ENCODE data around the gene ARMC12. TPM values are rescaled to one million over a fixed set of nuclear protein-coding genes. Genes with fewer than 3 reads are reported as not detected.

ARMC12 gene
- total RNA-seq, 1 donor = 0.45 TPM

DNA sequence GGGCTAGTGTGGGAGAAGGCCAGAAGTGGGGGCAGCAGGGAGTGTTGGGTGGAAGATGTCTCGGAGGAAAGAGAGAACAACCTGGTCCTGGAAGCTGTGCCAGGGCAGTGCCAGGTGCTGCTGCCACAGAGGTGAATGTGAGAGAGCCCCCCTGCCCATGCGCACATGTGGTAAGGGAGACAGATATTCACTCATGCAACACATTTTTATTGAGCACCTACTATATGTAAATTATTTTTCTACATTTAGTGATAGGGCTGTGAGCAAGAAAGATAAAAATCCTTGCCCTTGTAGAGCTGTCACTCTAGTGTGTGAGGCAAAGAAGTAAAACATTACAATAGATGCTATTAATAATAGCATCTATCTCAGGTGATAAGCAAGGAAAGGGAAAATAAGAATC, 44.5 kb downstream of the ARMC12 start:
- DNase-seq (ENCODE audit: low read depth) = no peak
- no peak overlapping the region for H3K4me3 ChIP-seq (ENCODE audit: low read depth, low read length)
- no peak for TF ChIP-seq CTCF (IDR thresholded peaks at IDR 0.05; ENCODE audit: insufficient read depth, low read length)

GRCh38 chr6:35782424-35782823, 45.6 kb downstream of the ARMC12 start:
- no peak for TF ChIP-seq CTCF (IDR thresholded peaks at IDR 0.05; ENCODE audit: insufficient read depth, low read length)
- H3K4me3 ChIP-seq (ENCODE audit: low read depth, low read length) = no peak overlapping the region
- DNase-seq (ENCODE audit: low read depth) = no peak

DNA sequence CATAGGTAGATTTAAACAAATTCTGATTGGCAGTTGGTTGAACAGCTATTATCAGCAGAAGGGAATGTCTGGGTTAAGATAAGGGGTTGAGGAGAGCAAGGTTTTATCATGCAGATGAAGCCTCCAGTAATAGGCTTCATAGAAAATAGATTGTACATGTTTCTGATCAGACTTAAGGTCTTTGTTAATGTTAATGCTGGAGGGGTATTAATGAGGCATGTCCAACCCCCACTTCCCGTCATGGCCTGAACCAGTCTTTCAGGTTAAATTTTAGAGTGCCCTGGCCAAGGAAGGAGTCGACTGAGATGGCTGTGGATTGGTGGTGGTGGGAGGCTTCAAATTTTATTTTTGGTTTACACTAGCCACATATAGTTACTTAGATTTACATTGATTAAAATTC, 47.4 kb downstream of the ARMC12 start:
- H3K4me3 ChIP-seq (ENCODE audit: low read depth, low read length) = no peak overlapping the region
- no peak for TF ChIP-seq CTCF (IDR thresholded peaks at IDR 0.05; ENCODE audit: insufficient read depth, low read length)
- no peak for DNase-seq (ENCODE audit: low read depth)

GRCh38 chr6:35786272-35786671, 49.4 kb downstream of the ARMC12 start:
- no peak for DNase-seq (ENCODE audit: low read depth)
- TF ChIP-seq CTCF (IDR thresholded peaks at IDR 0.05; ENCODE audit: insufficient read depth, low read length) = no peak
- H3K4me3 ChIP-seq (ENCODE audit: low read depth, low read length) = no peak overlapping the region

DNA sequence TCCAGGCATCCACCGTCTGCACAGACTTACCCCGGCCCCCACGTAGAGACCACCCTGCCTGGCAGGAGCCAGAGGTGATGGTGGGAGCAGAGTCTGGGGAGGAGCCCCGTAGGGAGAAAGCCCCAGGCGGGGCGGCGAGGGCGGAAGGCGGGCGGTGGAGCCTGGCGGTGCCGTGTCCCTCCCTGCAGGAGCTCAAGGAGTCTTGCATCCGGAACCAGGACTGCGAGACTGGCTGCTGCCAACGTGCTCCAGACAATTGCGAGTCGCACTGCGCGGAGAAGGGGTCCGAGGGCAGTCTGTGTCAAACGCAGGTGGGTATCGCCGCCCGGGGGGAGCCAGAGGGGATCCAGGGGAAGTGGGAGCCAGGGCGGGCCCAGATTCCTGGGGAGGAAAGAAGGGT, 50.0 kb downstream of the ARMC12 start:
- no peak overlapping the region for H3K4me3 ChIP-seq (ENCODE audit: low read depth, low read length)
- TF ChIP-seq CTCF (IDR thresholded peaks at IDR 0.05; ENCODE audit: insufficient read depth, low read length) = no peak
- DNase-seq (ENCODE audit: low read depth) = no peak

DNA sequence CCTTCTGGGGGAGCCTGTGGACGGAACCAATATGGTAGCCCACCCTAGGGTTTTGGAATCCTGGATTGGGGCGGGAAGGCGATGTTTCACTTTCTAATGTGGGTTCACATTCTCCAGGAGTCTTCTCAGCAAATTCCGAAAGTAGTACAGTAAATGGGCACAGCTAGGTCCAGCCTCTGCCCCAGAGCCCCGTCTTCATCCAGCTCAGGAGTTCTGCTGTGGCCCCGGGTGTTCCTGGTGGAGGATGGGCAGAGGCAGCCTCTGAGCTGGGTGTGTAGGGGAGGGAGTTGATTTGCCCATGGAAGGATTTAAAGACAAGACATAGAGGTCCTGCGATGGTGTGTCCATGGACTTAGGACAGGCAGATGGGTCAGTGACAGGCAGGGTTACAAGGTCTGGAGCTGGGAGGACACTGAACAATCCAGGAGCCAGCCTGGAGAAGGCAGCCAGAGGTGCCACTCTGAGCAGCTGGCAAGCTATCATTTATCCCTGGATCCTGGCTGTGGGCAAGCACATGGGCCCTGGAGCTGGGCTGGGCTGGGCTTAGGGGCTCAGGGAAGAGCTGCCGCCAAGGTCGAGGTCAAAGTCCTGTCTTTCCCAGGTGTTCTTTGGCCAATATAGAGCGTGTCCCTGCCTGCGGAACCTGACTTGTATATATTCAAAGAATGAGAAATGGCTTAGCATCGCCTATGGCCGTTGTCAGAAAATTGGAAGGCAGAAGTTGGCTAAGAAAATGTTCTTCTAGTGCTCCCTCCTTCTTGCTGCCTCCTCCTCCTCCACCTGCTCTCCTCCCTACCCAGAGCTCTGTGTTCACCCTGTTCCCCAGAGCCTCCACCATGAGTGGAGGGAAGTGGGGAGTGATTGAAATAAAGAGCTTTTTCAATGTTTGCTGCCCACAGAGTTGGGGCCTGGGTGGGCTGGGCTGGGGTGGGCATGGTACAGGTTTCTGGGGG, 50.7 kb downstream of the ARMC12 start:
- DNase-seq (ENCODE audit: low read depth) = no peak
- TF ChIP-seq CTCF (IDR thresholded peaks at IDR 0.05; ENCODE audit: insufficient read depth, low read length) = no peak
- H3K4me3 ChIP-seq (ENCODE audit: low read depth, low read length) = no peak overlapping the region
